A673 (cell line): ENCODE results near the gene NACC2. TPM values are rescaled to one million over a fixed set of nuclear protein-coding genes. Genes with fewer than 3 reads are reported as not detected.

ENCODE experiments used
- BruUV-seq: library from RNA; stranded (reverse); fragments of 400-500 nt; replicated peaks from 2 replicates; lab custom pipeline; 2021; lab: Mats Ljungman, UMichigan
- CTCF ChIA-PET: fragments of 300-600 bp; sonication (Branson Sonifier 250); formaldehyde crosslinking; loops from one replicate; lab custom pipeline; 2022; ENCODE audit warnings: antibody characterized with exemption; lab: Charles Lee
- POLR2A ChIA-PET: fragments of 300-600 bp; sonication (Branson Sonifier 250); formaldehyde crosslinking; loops from one replicate; lab custom pipeline; 2022; ENCODE audit warnings: antibody characterized with exemption; ENCODE audit not compliant: low non-redundant PET; lab: Charles Lee
- DNase-seq: peaks from one replicate; pipeline ENCODE4 v3.0.0-alpha.2; 2015; ENCODE audit warnings: low spot score
- H3K27ac ChIP-seq: fragments of 200-600 bp; sonication (generic); 2 replicates; pipeline ENCODE4 v1.5.1; 2016; ENCODE audit warnings: mixed run types, low read depth, mild to moderate bottlenecking, mixed read lengths, antibody characterized with exemption, low read length; ENCODE audit not compliant: poor library complexity, severe bottlenecking
- H3K27me3 ChIP-seq: fragments of 200-600 bp; sonication (generic); replicated peaks from 2 replicates; pipeline ENCODE4 v1.6.1; 2017; ENCODE audit warnings: mixed run types, low read depth, mild to moderate bottlenecking, mixed read lengths, antibody characterized with exemption, low read length; ENCODE audit not compliant: insufficient read depth, poor library complexity
- H3K36me3 ChIP-seq: fragments of 200-600 bp; sonication (generic); 2 replicates; pipeline ENCODE4 v1.6.1; 2016; ENCODE audit warnings: mixed run types, mild to moderate bottlenecking, mixed read lengths, antibody characterized with exemption, low read length; ENCODE audit not compliant: insufficient read depth, poor library complexity, severe bottlenecking
- H3K4me1 ChIP-seq: fragments of 200-600 bp; sonication (generic); 2 replicates; pipeline ENCODE4 v1.6.1; 2017; ENCODE audit warnings: mixed run types, mild to moderate bottlenecking, mixed read lengths, antibody characterized with exemption, low read length; ENCODE audit not compliant: insufficient read depth, poor library complexity, severe bottlenecking
- H3K4me3 ChIP-seq: fragments of 200-600 bp; sonication (generic); 2 replicates; pipeline ENCODE4 v1.5.1; 2016; ENCODE audit warnings: low read depth, mixed run types, mild to moderate bottlenecking, mixed read lengths, low read length; ENCODE audit not compliant: poor library complexity, severe bottlenecking
- H3K9me3 ChIP-seq: fragments of 200-600 bp; sonication (generic); 2 replicates; pipeline ENCODE4 v1.6.1; 2016; ENCODE audit warnings: mixed run types, low read depth, mild to moderate bottlenecking, mixed read lengths, antibody characterized with exemption, low read length; ENCODE audit not compliant: poor library complexity, severe bottlenecking
- EZH2 ChIP-seq: fragments of 200-600 bp; sonication (generic); IDR thresholded peaks from 2 replicates; pipeline ENCODE4 v1.6.1; 2017; ENCODE audit warnings: borderline replicate concordance, low read depth, mild to moderate bottlenecking, mixed read lengths, antibody characterized with exemption, low read length; ENCODE audit not compliant: poor library complexity, severe bottlenecking
- intact Hi-C: fragments of 100-400 bp; cut with micrococcal nuclease; formaldehyde crosslinking; loops from one replicate; pipeline ENCODE4 v1.10.0; 2022; ENCODE audit not compliant: unreplicated experiment
- total RNA-seq: library from RNA; stranded (reverse); gene quantifications from 2 replicates; pipeline ENCODE4 v1.2.3, GENCODE V29; 2021
- TF ChIP-seq, protein P1 (sequence below): fragments of 300-800, 200-600 bp; sonication (generic); conservative IDR thresholded peaks from 2 replicates; pipeline ENCODE4 v1.5.1; 2017; ENCODE audit warnings: low read depth, mild to moderate bottlenecking, antibody characterized with exemption, low read length, moderate library complexity, mixed read lengths

Gene NACC2
- total RNA-seq, 1 experiment from 2014 or later: 19.5 TPM

DNA sequence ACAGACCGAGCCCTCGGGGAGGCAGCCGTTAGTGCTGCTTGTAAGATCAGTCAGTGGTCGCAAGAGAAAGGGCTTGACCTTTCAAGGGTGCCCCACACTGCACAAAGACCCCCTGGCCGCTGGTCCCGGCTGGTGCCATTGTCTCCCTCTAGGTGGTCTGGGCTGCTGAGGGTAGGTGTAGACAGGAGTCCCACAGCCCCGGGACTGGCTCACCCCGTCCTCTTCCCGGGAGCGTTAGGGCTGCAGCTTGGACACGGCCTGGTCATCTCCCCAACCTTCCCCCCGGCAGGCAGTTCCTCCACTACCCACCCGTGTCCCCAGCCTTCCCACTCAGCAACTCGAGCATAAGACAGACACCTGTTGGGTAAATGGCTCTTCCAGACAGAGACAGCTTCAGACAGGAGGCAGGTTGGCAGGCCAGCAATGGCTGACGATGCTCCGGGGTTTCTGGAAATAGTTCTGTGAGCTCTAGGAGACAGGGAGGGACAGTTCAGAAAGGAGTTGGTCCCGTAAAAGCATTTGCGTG lies 38.9 kb upstream of the NACC2 start:
- no peak for DNase-seq
- TF ChIP-seq, protein P1, sequence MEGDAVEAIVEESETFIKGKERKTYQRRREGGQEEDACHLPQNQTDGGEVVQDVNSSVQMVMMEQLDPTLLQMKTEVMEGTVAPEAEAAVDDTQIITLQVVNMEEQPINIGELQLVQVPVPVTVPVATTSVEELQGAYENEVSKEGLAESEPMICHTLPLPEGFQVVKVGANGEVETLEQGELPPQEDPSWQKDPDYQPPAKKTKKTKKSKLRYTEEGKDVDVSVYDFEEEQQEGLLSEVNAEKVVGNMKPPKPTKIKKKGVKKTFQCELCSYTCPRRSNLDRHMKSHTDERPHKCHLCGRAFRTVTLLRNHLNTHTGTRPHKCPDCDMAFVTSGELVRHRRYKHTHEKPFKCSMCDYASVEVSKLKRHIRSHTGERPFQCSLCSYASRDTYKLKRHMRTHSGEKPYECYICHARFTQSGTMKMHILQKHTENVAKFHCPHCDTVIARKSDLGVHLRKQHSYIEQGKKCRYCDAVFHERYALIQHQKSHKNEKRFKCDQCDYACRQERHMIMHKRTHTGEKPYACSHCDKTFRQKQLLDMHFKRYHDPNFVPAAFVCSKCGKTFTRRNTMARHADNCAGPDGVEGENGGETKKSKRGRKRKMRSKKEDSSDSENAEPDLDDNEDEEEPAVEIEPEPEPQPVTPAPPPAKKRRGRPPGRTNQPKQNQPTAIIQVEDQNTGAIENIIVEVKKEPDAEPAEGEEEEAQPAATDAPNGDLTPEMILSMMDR: no peak
- no peak for TF ChIP-seq EZH2
- peaks cover 9% of the 10 kb centered on the region for H3K4me1 ChIP-seq
- H3K4me3 ChIP-seq: peak overlapping the region; percentile 57
- intact Hi-C loops: no loop called here
- no peaks in the 10 kb centered on the region for H3K36me3 ChIP-seq
- ChIA-PET POLR2A (no interaction called here), CTCF (no interaction called here)
- H3K27ac ChIP-seq: no peak overlapping the region
- no peaks in the 10 kb centered on the region for H3K27me3 ChIP-seq
- no peaks in the 10 kb centered on the region for H3K9me3 ChIP-seq
- no TSS peak for BruUV-seq

DNA sequence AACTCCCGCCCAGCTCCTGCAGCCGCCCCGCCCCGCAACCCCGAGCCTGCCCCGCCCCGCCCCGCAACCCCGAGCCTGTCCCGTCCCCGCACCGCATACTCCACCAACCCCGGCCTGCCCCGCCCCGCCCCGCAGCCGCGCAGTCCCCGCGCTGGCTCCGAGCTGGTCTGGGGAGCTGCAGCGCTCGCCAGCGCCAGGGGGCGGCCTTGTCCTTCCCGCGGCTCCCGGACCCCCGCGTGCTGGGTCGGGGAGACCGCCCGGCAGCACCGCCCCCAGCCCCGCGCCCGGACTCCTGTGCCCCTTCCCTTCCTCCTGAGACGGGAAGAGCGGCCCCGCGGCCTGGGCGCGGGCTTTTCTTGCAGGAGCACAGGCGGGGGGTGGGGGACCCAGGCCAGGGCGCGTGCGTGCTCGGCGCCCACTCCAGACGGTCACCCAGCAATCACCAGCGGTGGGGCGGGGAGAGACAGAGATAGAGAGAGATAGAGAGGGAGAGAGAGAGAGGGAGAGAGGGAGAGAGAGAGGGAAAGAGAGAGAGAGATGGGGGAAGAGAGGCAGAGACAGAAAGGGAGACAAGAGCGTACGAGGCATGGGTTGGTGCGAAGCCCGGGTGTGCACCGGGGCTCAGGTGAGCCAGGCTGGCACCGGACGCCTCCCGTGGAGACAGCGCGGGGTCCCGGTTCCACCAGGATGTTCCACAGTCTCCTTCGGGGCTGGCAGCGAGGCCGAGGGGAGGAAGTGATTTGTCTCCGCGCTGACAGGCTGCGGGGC lies 38.3 kb upstream of the NACC2 start:
- Histone ChIP-seq H3K36me3 (no peaks in the 10 kb centered on the region), H3K9me3 (no peaks in the 10 kb centered on the region), H3K27me3 (no peaks in the 10 kb centered on the region), H3K4me3 (peak overlapping the region; percentile 57), H3K4me1 (peaks cover 9% of the 10 kb centered on the region), H3K27ac (peak overlapping the region; percentile 54)
- TF ChIP-seq, protein P1: peak; percentile 43
- TF ChIP-seq EZH2: no peak
- intact Hi-C loops: no loop called here
- POLR2A ChIA-PET: no interaction called here
- CTCF ChIA-PET: interaction anchor here (0.5 to 1.1 kb wide), 8 partner anchors 8 to 1290 kb away, joined by 3 to 16 read pairs (median 4); partner anchors contain the start of genes EXD3 and NOXA1
- DNase-seq: peak; percentile 72
- no TSS peak for BruUV-seq

DNA sequence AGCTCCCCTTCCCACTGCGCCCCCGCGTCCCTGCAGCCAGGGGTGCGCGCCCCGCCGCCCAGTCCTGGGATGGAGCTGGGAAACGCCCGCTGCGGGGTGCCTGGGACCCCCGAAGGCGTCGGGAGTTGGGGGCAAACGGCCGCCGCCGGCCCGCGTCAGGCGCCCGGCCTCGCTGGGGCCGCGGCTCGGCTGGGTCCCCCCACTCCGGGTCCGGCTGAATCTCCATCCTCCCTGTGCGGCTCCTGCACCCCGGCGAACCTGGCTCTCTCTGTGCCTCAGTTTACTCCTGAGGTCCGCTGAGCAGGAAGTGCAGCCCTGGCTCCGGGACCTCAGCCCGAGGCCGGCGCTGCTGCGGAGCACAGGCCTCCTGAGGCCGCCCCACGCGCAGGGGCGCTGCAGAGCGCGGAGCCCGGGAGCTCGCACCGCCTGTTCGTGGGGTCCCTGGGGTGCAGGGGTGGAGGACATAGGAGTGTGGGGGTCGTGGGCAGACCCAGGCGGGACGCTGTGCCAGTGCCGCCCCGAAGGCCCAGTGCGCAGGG lies 37.5 kb upstream of the NACC2 start:
- Histone ChIP-seq H3K27ac (no peak overlapping the region), H3K4me3 (peak overlapping the region; percentile 42), H3K9me3 (no peaks in the 10 kb centered on the region), H3K27me3 (no peaks in the 10 kb centered on the region), H3K4me1 (peaks cover 9% of the 10 kb centered on the region), H3K36me3 (no peaks in the 10 kb centered on the region)
- intact Hi-C loops: no loop called here
- no peak for TF ChIP-seq EZH2
- TF ChIP-seq, protein P1: no peak
- BruUV-seq: no TSS peak
- POLR2A ChIA-PET: no interaction called here
- DNase-seq: no peak
- CTCF ChIA-PET: interaction anchor here (0.5 to 1.1 kb wide), 5 partner anchors 9 to 1290 kb away, joined by 3 to 16 read pairs (median 4); partner anchors contain the start of genes EXD3 and NOXA1
